Hepatocyte (in vitro differentiated cells): ENCODE results near the gene THRSP. TPM values are rescaled to one million over a fixed set of nuclear protein-coding genes. Genes with fewer than 3 reads are reported as not detected.

Experiments used
- DNase-seq: peaks from one replicate; pipeline ENCODE4 v3.0.0-alpha.2; 2016; ENCODE audit warnings: low spot score
- H2AFZ ChIP-seq: fragments of 200-600 bp; sonication (generic); 2 replicates; pipeline ENCODE4 v1.6.0; 2016; ENCODE audit warnings: antibody characterized with exemption, mild to moderate bottlenecking
- H3K27ac ChIP-seq: fragments of 200-600 bp; sonication (generic); 2 replicates; pipeline ENCODE4 v1.5.1; 2016; ENCODE audit warnings: mild to moderate bottlenecking
- H3K27me3 ChIP-seq: fragments of 200-600 bp; sonication (generic); 2 replicates; pipeline ENCODE4 v1.6.1; 2016
- H3K36me3 ChIP-seq: fragments of 200-600 bp; sonication (generic); replicated peaks from 2 replicates; pipeline ENCODE4 v1.5.1; 2016; ENCODE audit warnings: low read depth; ENCODE audit not compliant: insufficient read depth
- H3K4me1 ChIP-seq: fragments of 200-600 bp; sonication (generic); 2 replicates; pipeline ENCODE4 v1.5.1; 2016; ENCODE audit warnings: mild to moderate bottlenecking, moderate library complexity; ENCODE audit not compliant: insufficient read depth
- H3K4me2 ChIP-seq: fragments of 200-600 bp; sonication (generic); 2 replicates; pipeline ENCODE4 v1.6.0; 2016
- H3K4me3 ChIP-seq: fragments of 200-600 bp; sonication (generic); 2 replicates; pipeline ENCODE4 v1.5.1; 2016; ENCODE audit warnings: mild to moderate bottlenecking
- H3K79me2 ChIP-seq: fragments of 200-600 bp; sonication (generic); 2 replicates; pipeline ENCODE4 v1.6.0; 2017; ENCODE audit warnings: mild to moderate bottlenecking
- H3K9me2 ChIP-seq: fragments of 200-600 bp; sonication (generic); replicated peaks from 2 replicates; pipeline ENCODE4 v1.6.0; 2017; ENCODE audit warnings: mild to moderate bottlenecking; ENCODE audit not compliant: insufficient read depth
- H3K9me3 ChIP-seq: fragments of 200-600 bp; sonication (generic); 2 replicates; pipeline ENCODE4 v1.5.1; 2016; ENCODE audit warnings: low read depth, mild to moderate bottlenecking
- H4K20me1 ChIP-seq: fragments of 200-600 bp; sonication (generic); 2 replicates; pipeline ENCODE4 v1.6.0; 2016; ENCODE audit warnings: mild to moderate bottlenecking; ENCODE audit not compliant: insufficient read depth, poor library complexity, severe bottlenecking
- CTCF ChIP-seq: fragments of 200-600 bp; sonication (generic); IDR thresholded peaks from 2 replicates; pipeline ENCODE4 v1.5.1; 2016; ENCODE audit warnings: antibody characterized with exemption, mild to moderate bottlenecking; ENCODE audit not compliant: poor library complexity
- EZH2 ChIP-seq: fragments of 200-600 bp; sonication (generic); IDR thresholded peaks from 2 replicates; pipeline ENCODE4 v1.6.1; 2016; ENCODE audit warnings: antibody characterized with exemption, mild to moderate bottlenecking, borderline replicate concordance
- EZH2phosphoT487 ChIP-seq: fragments of 200-600 bp; sonication (generic); IDR thresholded peaks from one replicate; pipeline ENCODE4 v1.6.1; 2018; ENCODE audit warnings: antibody characterized with exemption, mild to moderate bottlenecking, low read depth, moderate library complexity; ENCODE audit not compliant: unreplicated experiment, severe bottlenecking
- WGBS: methylation state at CpG from one replicate; pipeline ENCODE4 v1.1.6; 2016; ENCODE audit warnings: low lambda C conversion rate; ENCODE audit errors: missing lambda C conversion rate; 5-methylcytosine and 5-hydroxymethylcytosine counted together
- polyA plus RNA-seq: library from polyadenylated mRNA; unstranded; fragments of >200 nt; fragmentation: Nextera tagmentation; extraction: Ambion mirVana; gene quantifications from 2 replicates; pipeline ENCODE4 v1.2.1, GENCODE V29; 2016
- total RNA-seq: library from RNA; depleted of rRNA; stranded (reverse); fragments of >200 nt; gene quantifications from 2 replicates; pipeline ENCODE4 v1.2.3, GENCODE V29; 2014

THRSP gene
- total and polyA plus RNA-seq, 2 experiments from 2014 or later: 0.17 TPM

GRCh38 chr11:78110351-78110750, 46.7 kb downstream of the THRSP start:
- Histone ChIP-seq H3K79me2 (no peaks in the 10 kb centered on the region), H3K9me3 (no peaks in the 10 kb centered on the region), H3K9me2 (no peaks in the 10 kb centered on the region), H3K36me3 (no peaks in the 10 kb centered on the region), H3K4me3 (no peak overlapping the region), H2AFZ (no peak overlapping the region), H3K27ac (no peak overlapping the region), H3K4me1 (no peaks in the 10 kb centered on the region), H4K20me1 (no peaks in the 10 kb centered on the region), H3K4me2 (no peak overlapping the region), H3K27me3 (no peaks in the 10 kb centered on the region)
- TF ChIP-seq EZH2phosphoT487: no peak
- TF ChIP-seq CTCF: no peak
- no peak for TF ChIP-seq EZH2
- WGBS: 92% methylated on average over 5 of the region's 5 CpGs
- no peak for DNase-seq

DNA sequence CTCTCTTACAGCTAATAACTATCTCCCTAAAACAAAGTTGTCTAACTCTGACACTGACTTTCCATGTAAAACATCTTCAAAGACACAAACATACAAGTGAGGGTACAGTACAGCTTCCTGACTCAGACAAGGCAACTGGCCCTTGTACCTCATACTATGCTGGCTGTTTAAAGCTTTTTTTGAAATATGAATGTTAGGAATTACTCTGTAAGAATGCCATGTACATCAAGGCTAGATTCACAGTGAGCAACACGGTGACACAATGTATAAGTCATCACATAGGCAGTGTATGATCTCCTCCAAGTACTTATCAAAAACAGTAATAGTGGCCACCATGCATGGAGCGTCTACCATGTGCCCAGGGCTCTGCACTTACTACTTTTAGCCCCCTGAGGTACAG, 47.2 kb downstream of the THRSP start:
- no peaks in the 10 kb centered on the region for H4K20me1 ChIP-seq
- no peaks in the 10 kb centered on the region for H3K4me1 ChIP-seq
- H3K9me3 ChIP-seq: no peaks in the 10 kb centered on the region
- no peak overlapping the region for H3K4me2 ChIP-seq
- no peaks in the 10 kb centered on the region for H3K27me3 ChIP-seq
- no peaks in the 10 kb centered on the region for H3K36me3 ChIP-seq
- no peak overlapping the region for H3K4me3 ChIP-seq
- no peaks in the 10 kb centered on the region for H3K9me2 ChIP-seq
- H3K79me2 ChIP-seq: no peaks in the 10 kb centered on the region
- H2AFZ ChIP-seq: no peak overlapping the region
- 97% methylated on average over 2 of the region's 2 CpGs for WGBS
- no peak for DNase-seq
- no peak for TF ChIP-seq CTCF
- TF ChIP-seq EZH2phosphoT487: no peak
- no peak for TF ChIP-seq EZH2
- H3K27ac ChIP-seq: no peak overlapping the region

DNA sequence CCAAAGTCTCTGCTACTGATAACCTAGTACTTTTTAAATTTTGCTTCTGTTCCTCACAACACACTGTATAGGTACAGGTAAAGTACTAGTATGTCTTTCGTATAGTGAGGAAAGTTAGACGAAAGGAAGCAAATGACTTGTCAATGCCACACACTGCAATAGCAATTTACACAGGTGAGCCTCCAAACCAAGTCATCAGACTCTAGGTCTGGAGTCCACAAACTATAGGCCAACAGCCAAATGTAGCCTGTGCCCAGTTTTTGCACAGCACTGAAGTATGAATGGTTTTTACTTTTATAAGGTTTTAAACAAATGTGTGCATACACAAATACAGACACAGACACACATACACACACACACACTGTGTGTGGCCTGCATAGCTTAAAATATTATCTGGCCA, 47.6 kb downstream of the THRSP start:
- WGBS: 96% methylated on average over 2 of the region's 2 CpGs
- TF ChIP-seq EZH2phosphoT487: no peak
- TF ChIP-seq CTCF: no peak
- no peak for TF ChIP-seq EZH2
- Histone ChIP-seq H3K4me1 (no peaks in the 10 kb centered on the region), H3K4me3 (no peak overlapping the region), H3K9me3 (no peaks in the 10 kb centered on the region), H2AFZ (no peak overlapping the region), H3K9me2 (no peaks in the 10 kb centered on the region), H3K79me2 (no peaks in the 10 kb centered on the region), H3K27me3 (no peaks in the 10 kb centered on the region), H3K27ac (no peak overlapping the region), H3K36me3 (no peaks in the 10 kb centered on the region), H3K4me2 (no peak overlapping the region), H4K20me1 (no peaks in the 10 kb centered on the region)
- no peak for DNase-seq
